GM18508 (cell line): Measurements from ENCODE around the gene GFRAL.
"Not testable (repeated sequence)": the region's sequence is repeated elsewhere in the genome, so short reads cannot be mapped to it uniquely, and the experiment has no call there.

Source experiments
- ATAC-seq: cut with Tn5 transposase; IDR thresholded peaks from one replicate; pipeline ENCODE4 v1.9.1; 2021; ENCODE audit warnings: moderate number of reproducible peaks; ENCODE audit not compliant: insufficient read depth, unreplicated experiment

GFRAL gene

GRCh38 chr6:55327169-55327568, at the start of gene GFRAL:
Gene GFRAL (plus strand): TSS chr6:55327469. CDS start chr6:55327555, 86 bp downstream.
- no peak for ATAC-seq

GRCh38 chr6:55277646-55278045, 49.6 kb upstream of the GFRAL start:
- ATAC-seq, result no peak

GRCh38 chr6:55281215-55281614, 46.1 kb upstream of the GFRAL start:
- ATAC-seq, result no peak

- ATAC-seq, result no peak
These were observed 45.2 kb upstream of the GFRAL start for GRCh38 chr6:55282115-55282514.

- ATAC-seq, result no peak
These were observed 40.4 kb upstream of the GFRAL start for GRCh38 chr6:55286824-55287223.

- ATAC-seq, result no peak
These were observed 36.5 kb upstream of the GFRAL start for GRCh38 chr6:55290736-55291135.

GRCh38 chr6:55293116-55293515, 34.2 kb upstream of the GFRAL start:
- ATAC-seq, result no peak

GRCh38 chr6:55297214-55297613, 30.1 kb upstream of the GFRAL start:
- not testable (repeated sequence) for ATAC-seq

GRCh38 chr6:55299286-55299985, 27.8 kb upstream of the GFRAL start:
- no peak for ATAC-seq

GRCh38 chr6:55304747-55305146, 22.5 kb upstream of the GFRAL start:
- ATAC-seq, result no peak

GRCh38 chr6:55319961-55320695, 7.1 kb upstream of the GFRAL start:
- no peak for ATAC-seq

GRCh38 chr6:55320696-55321086, 6.6 kb upstream of the GFRAL start:
- no peak for ATAC-seq

GRCh38 chr6:55377150-55377549, 49.9 kb downstream of the GFRAL start:
- no peak for ATAC-seq

GRCh38 chr6:55379471-55379870, 52.2 kb downstream of the GFRAL start:
- no peak for ATAC-seq

GRCh38 chr6:55379895-55380294, 52.6 kb downstream of the GFRAL start:
- no peak for ATAC-seq

- ATAC-seq, result no peak
These were observed 60.9 kb downstream of the GFRAL start for GRCh38 chr6:55388211-55388610.

- ATAC-seq, result no peak
These were observed 68.6 kb downstream of the GFRAL start for GRCh38 chr6:55395871-55396270.

GRCh38 chr6:55397986-55398385, 70.7 kb downstream of the GFRAL start:
- no peak for ATAC-seq

- no peak for ATAC-seq
These were observed 72.1 kb downstream of the GFRAL start for GRCh38 chr6:55399351-55399750.

- no peak for ATAC-seq
These were observed 78.4 kb downstream of the GFRAL start for GRCh38 chr6:55405474-55406235.

- ATAC-seq, result no peak
These were observed 83.4 kb downstream of the GFRAL start for GRCh38 chr6:55410674-55411073.
